Measurements from ENCODE around the gene IQSEC1. TPM values are rescaled to one million over a fixed set of nuclear protein-coding genes. Genes with fewer than 3 reads are reported as not detected.

IQSEC1 gene
- polyA plus RNA-seq, 3 donors = 17.7 to 61.7 (median 30.3) TPM

GRCh38 chr3:12953201-12953995, 119.8 kb downstream of the IQSEC1 start:
- Histone ChIP-seq H3K4me2 (replicated peaks; ENCODE audit: extremely low read depth, low read length, poor library complexity, severe bottlenecking) (no peak overlapping the region), H3K27me3 (ENCODE audit: control insufficient read depth in 2 of 2, insufficient read depth in 2 of 2, low read length in 2 of 2) (no peaks in the 10 kb centered on the region), H3K79me2 (ENCODE audit: insufficient read depth, low read length) (peaks cover 96% of the 10 kb centered on the region), H4K20me1 (ENCODE audit: insufficient read depth, low read length) (peaks cover 100% of the 10 kb centered on the region), H3K36me3 (replicated peaks in 1 of 2; ENCODE audit: control insufficient read depth in 1 of 2, insufficient read depth in 2 of 2, low read length in 2 of 2) (peaks cover 27 to 70% of the 10 kb centered on the region in 2 donors), H3K4me3 (replicated peaks in 1 of 3; ENCODE audit: low read depth in 2 of 3, low read length in 3 of 3) (no peak overlapping the region), H3K4me1 (ENCODE audit: control insufficient read depth in 1 of 2, insufficient read depth in 2 of 2, low read length in 2 of 2) (peaks cover 43 to 62% of the 10 kb centered on the region in 2 donors), H3K9ac (ENCODE audit: insufficient read depth, low read length, poor library complexity, severe bottlenecking) (no peak overlapping the region), H2AFZ (ENCODE audit: insufficient read depth, low read depth, low read length, poor library complexity, severe bottlenecking) (no peak overlapping the region), H3K27ac (ENCODE audit: low read depth in 1 of 2, low read length in 2 of 2) (no peak overlapping the region), H3K9me3 (replicated peaks in 1 of 2; ENCODE audit: control insufficient read depth in 1 of 2, insufficient read depth in 1 of 2, low read length in 2 of 2) (no peaks in the 10 kb centered on the region)
- intact Hi-C loops (cut with micrococcal nuclease) = no loop called here
- no peaks in the 10 kb centered on the region for H3K9me3 Mint-ChIP-seq
- peaks cover 2 to 7% (median 3%) of the 10 kb centered on the region in 3 donors for H3K27me3 Mint-ChIP-seq (ENCODE audit: low read depth in 3 of 3)
- H3K36me3 Mint-ChIP-seq = peaks cover 62 to 78% of the 10 kb centered on the region in 2 donors
- no peak for DNase-seq
- no peak overlapping the region for H3K4me3 Mint-ChIP-seq
- no peak for TF ChIP-seq CTCF (IDR thresholded peaks at IDR 0.05)
- H3K4me1 Mint-ChIP-seq = peaks cover 80% of the 10 kb centered on the region
- WGBS (ENCODE audit: insufficient coverage) = 99% methylated on average over 18 of the region's 26 CpGs
- no peak overlapping the region for H3K27ac Mint-ChIP-seq

DNA sequence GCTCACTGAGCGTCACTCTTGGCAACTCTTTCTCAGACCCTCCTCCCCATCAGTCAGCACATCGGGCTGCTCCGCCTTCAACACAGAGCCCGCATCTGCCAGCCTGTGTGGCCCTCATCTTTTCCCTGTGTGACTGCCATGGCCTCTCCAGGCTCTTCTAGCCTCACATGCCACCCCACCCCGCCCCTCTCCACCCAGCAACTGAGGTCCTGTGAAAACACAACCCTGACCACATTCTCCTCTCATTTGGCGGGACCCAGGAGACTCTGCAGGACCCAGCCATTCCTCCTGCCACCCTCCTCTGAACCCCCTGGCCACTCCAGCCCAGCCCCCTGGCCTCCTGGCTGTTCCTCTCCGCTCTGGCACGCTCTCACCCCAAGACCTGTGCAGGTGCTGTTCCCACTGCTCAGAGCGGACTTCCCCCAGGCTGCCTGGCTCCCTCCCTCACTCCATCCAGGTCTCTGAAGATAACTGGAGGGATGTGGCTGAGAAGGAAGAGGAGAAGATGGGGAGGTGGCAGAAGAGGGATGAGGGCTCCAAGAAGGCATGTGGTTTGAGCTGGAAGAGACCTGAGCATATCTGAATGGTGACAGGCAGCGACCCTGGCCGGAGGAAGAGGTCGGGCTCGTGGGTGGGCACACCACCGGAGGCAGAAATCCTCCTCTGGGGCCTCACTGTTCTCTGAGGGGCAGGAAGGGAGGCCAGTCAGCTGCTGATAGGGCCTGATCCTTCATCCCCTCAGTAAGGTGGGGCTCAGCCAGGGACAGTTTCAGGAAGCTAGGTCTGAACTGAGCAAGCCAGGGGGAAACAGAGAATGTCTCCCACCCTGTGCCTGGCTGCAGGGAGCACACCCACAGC, 120.7 kb downstream of the IQSEC1 start:
- no peak overlapping the region for H3K27ac ChIP-seq (ENCODE audit: low read depth in 1 of 2, low read length in 2 of 2)
- H3K9ac ChIP-seq (ENCODE audit: insufficient read depth, low read length, poor library complexity, severe bottlenecking) = no peak overlapping the region
- WGBS (ENCODE audit: insufficient coverage) = 83% methylated on average over 9 of the region's 14 CpGs

More for the DNA sequence above, 120.7 kb downstream of the IQSEC1 start:
- Histone ChIP-seq H3K4me1 (ENCODE audit: control insufficient read depth in 1 of 2, insufficient read depth in 2 of 2, low read length in 2 of 2) (peaks cover 51 to 63% of the 10 kb centered on the region in 2 donors), H3K27me3 (ENCODE audit: control insufficient read depth in 2 of 2, insufficient read depth in 2 of 2, low read length in 2 of 2) (no peaks in the 10 kb centered on the region), H2AFZ (ENCODE audit: insufficient read depth, low read depth, low read length, poor library complexity, severe bottlenecking) (no peak overlapping the region), H3K4me3 (replicated peaks in 1 of 3; ENCODE audit: low read depth in 2 of 3, low read length in 3 of 3) (no peak overlapping the region), H3K79me2 (ENCODE audit: insufficient read depth, low read length) (peaks cover 96% of the 10 kb centered on the region), H3K36me3 (replicated peaks in 1 of 2; ENCODE audit: control insufficient read depth in 1 of 2, insufficient read depth in 2 of 2, low read length in 2 of 2) (peaks cover 26 to 70% of the 10 kb centered on the region in 2 donors), H3K9me3 (replicated peaks in 1 of 2; ENCODE audit: control insufficient read depth in 1 of 2, insufficient read depth in 1 of 2, low read length in 2 of 2) (no peaks in the 10 kb centered on the region), H3K4me2 (replicated peaks; ENCODE audit: extremely low read depth, low read length, poor library complexity, severe bottlenecking) (no peak overlapping the region), H4K20me1 (ENCODE audit: insufficient read depth, low read length) (peaks cover 100% of the 10 kb centered on the region)
- H3K27me3 Mint-ChIP-seq (ENCODE audit: low read depth in 3 of 3) = peaks cover 3 to 7% (median 4%) of the 10 kb centered on the region in 3 donors
- H3K4me3 Mint-ChIP-seq = no peak overlapping the region
- H3K9me3 Mint-ChIP-seq = no peaks in the 10 kb centered on the region
- H3K36me3 Mint-ChIP-seq = peaks cover 58 to 73% of the 10 kb centered on the region in 2 donors
- TF ChIP-seq CTCF (IDR thresholded peaks at IDR 0.05) = no peak
- DNase-seq = no peak
- H3K27ac Mint-ChIP-seq = peak overlapping the region in 1 of 7 donors; percentile 27
- intact Hi-C loops (cut with micrococcal nuclease) = no loop called here
- peaks cover 81% of the 10 kb centered on the region for H3K4me1 Mint-ChIP-seq
